ELR (cell line): Measurements from ENCODE around the gene CLCN5.
A peak's percentile ranks its signal among the peaks of the same experiment; 100 is the strongest.
"Not testable (repeated sequence)": the region's sequence is repeated elsewhere in the genome, so short reads cannot be mapped to it uniquely, and the experiment has no call there.

ENCODE experiments used
- DNase-seq: peaks from one replicate; pipeline ENCODE4 v3.0.0-alpha.2; 2015; ENCODE audit warnings: low read depth

CLCN5 gene

GRCh38 chrX:49996474-49996873, 74.1 kb downstream of the CLCN5 start:
- no peak for DNase-seq

- no peak for DNase-seq
These were observed 76.7 kb downstream of the CLCN5 start for GRCh38 chrX:49999087-49999486.

GRCh38 chrX:50000937-50001542, 78.6 kb downstream of the CLCN5 start:
- DNase-seq = no peak

- DNase-seq = no peak
These were observed 79.8 kb downstream of the CLCN5 start for GRCh38 chrX:50002067-50002714.

- no peak for DNase-seq
These were observed 81.1 kb downstream of the CLCN5 start for GRCh38 chrX:50003467-50003866.

GRCh38 chrX:50003927-50004326, 81.5 kb downstream of the CLCN5 start:
- DNase-seq = no peak

- not testable (repeated sequence) for DNase-seq
These were observed 103.2 kb downstream of the CLCN5 start for GRCh38 chrX:50025591-50025990.

GRCh38 chrX:50035126-50035525, 112.7 kb downstream of the CLCN5 start:
- DNase-seq = no peak

GRCh38 chrX:50036426-50036825, 114.0 kb downstream of the CLCN5 start:
- DNase-seq = no peak

GRCh38 chrX:50045823-50046222, 123.4 kb downstream of the CLCN5 start:
- no peak for DNase-seq

- no peak for DNase-seq
These were observed 126.8 kb downstream of the CLCN5 start for GRCh38 chrX:50049228-50049627.

GRCh38 chrX:50054147-50054546, 131.8 kb downstream of the CLCN5 start:
- DNase-seq = no peak

GRCh38 chrX:50066318-50066937, 144.0 kb downstream of the CLCN5 start:
- no peak for DNase-seq

- DNase-seq = peak; percentile 43
These were observed 145.3 kb downstream of the CLCN5 start for GRCh38 chrX:50067435-50068284.

GRCh38 chrX:50068285-50068563, 145.8 kb downstream of the CLCN5 start:
- DNase-seq = no peak

GRCh38 chrX:50068893-50069292, 146.5 kb downstream of the CLCN5 start:
- no peak for DNase-seq

- no peak for DNase-seq
These were observed 149.1 kb downstream of the CLCN5 start for GRCh38 chrX:50071494-50071893.

- no peak for DNase-seq
These were observed 149.7 kb downstream of the CLCN5 start for GRCh38 chrX:50072110-50072509.

GRCh38 chrX:50073601-50074000, 151.2 kb downstream of the CLCN5 start:
- no peak for DNase-seq

GRCh38 chrX:50075630-50076339, 153.4 kb downstream of the CLCN5 start:
- no peak for DNase-seq

GRCh38 chrX:50081282-50081889, 159.0 kb downstream of the CLCN5 start:
- DNase-seq = peak; percentile 9

- no peak for DNase-seq
These were observed 160.3 kb downstream of the CLCN5 start for GRCh38 chrX:50082741-50083140.
